Esophagus squamous epithelium (tissue), 4 donors: ENCODE results near the gene KLHL29.

ENCODE experiments used
- POLR2A ChIP-seq, 4 donors: fragments of 450-650 bp; IDR thresholded peaks; one replicate each; pipeline ENCODE4 v1.6.1; 2017; ENCODE audit warnings: antibody characterized with exemption in 4 of 4, mild to moderate bottlenecking in 4 of 4, moderate library complexity in 3 of 4
- TF ChIP-seq, protein P1 (sequence below), 6 experiments: fragments of 450-650 bp in 4 of 6; fragments of 200-600 bp in 2 of 6; sonication (generic) in 2 of 6; IDR thresholded peaks; one replicate each; pipeline ENCODE4 v1.5.1; 2016 to 2019; ENCODE audit warnings: antibody characterized with exemption in 6 of 6, mild to moderate bottlenecking in 4 of 6, moderate library complexity in 4 of 6

DNA sequence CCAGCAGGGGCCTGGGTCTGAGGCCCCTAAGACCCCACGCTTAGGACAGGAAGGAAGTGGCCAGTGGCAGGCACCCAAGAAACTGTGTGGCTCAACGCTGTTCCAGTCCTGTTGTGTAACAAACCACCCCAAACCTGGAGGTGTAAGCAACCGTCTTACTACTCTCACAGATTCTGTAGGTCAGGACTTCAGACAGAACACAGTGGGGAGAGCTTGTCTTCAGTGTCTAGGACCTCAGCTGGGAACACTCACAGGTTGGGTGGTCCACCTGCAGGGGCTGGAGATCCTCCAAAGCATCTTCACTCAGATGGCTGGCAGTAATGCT, 123.0 kb downstream of the KLHL29 start:
- TF ChIP-seq, protein P1, sequence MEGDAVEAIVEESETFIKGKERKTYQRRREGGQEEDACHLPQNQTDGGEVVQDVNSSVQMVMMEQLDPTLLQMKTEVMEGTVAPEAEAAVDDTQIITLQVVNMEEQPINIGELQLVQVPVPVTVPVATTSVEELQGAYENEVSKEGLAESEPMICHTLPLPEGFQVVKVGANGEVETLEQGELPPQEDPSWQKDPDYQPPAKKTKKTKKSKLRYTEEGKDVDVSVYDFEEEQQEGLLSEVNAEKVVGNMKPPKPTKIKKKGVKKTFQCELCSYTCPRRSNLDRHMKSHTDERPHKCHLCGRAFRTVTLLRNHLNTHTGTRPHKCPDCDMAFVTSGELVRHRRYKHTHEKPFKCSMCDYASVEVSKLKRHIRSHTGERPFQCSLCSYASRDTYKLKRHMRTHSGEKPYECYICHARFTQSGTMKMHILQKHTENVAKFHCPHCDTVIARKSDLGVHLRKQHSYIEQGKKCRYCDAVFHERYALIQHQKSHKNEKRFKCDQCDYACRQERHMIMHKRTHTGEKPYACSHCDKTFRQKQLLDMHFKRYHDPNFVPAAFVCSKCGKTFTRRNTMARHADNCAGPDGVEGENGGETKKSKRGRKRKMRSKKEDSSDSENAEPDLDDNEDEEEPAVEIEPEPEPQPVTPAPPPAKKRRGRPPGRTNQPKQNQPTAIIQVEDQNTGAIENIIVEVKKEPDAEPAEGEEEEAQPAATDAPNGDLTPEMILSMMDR (IDR thresholded peaks at IDR 0.05) = no peak
- TF ChIP-seq POLR2A (IDR thresholded peaks at IDR 0.05) = no peak
